CD4-positive, alpha-beta T cell (primary cell): ENCODE data around the gene SLC37A2. TPM values are rescaled to one million over a fixed set of nuclear protein-coding genes. Genes with fewer than 3 reads are reported as not detected.

Source experiments
- ATAC-seq: fragments of 200-7000 bp; cut with Tn5 transposase; one replicate; pipeline ENCODE4 v1.10.0; 2022; ENCODE audit warnings: mild to moderate bottlenecking; ENCODE audit not compliant: poor library complexity
- CTCF ChIA-PET: fragments of 350-600 bp; sonication (Branson Sonifier 250); formaldehyde crosslinking; loops from one replicate; lab custom pipeline; 2021; ENCODE audit warnings: antibody characterized with exemption, inconsistent platforms; lab: Charles Lee
- POLR2A ChIA-PET: fragments of 350-600 bp; sonication (Branson Sonifier 250); formaldehyde crosslinking; loops from one replicate; lab custom pipeline; 2021; ENCODE audit warnings: antibody characterized with exemption, inconsistent platforms; lab: Charles Lee
- DNase-seq, 14 experiments: peaks; one replicate each; pipeline ENCODE4 v3.0.0-alpha.2; 2013 to 2020; ENCODE audit warnings: mixed read lengths in 2 of 14
- H3K27ac ChIP-seq, 2 donors: one replicate each; pipeline versions ENCODE4 v1.5.1 to v1.7.0; 2013; ENCODE audit warnings: low read length in 2 of 2, low read depth in 1 of 2, mild to moderate bottlenecking in 1 of 2
- H3K27me3 ChIP-seq, 2 experiments: 1 replicate in 1 of 2; 2 replicates in 1 of 2; pipeline versions ENCODE4 v1.6.1 to v1.7.0; 2013; ENCODE audit warnings: low read length in 2 of 2, control low read depth in 1 of 2, mild to moderate bottlenecking in 1 of 2, moderate library complexity in 1 of 2; ENCODE audit not compliant: insufficient read depth in 2 of 2, control insufficient read depth in 1 of 2
- H3K36me3 ChIP-seq: one replicate; pipeline ENCODE4 v1.6.1; 2013; ENCODE audit warnings: low read length, control low read depth; ENCODE audit not compliant: insufficient read depth
- H3K4me1 ChIP-seq: one replicate; pipeline ENCODE4 v1.6.1; 2013; ENCODE audit warnings: low read length, control low read depth; ENCODE audit not compliant: insufficient read depth
- H3K4me3 ChIP-seq: one replicate; pipeline ENCODE4 v1.5.1; 2013; ENCODE audit warnings: mild to moderate bottlenecking, low read length, moderate library complexity
- H3K9me3 ChIP-seq, 2 experiments: 1 replicate in 1 of 2; 2 replicates in 1 of 2; pipeline versions ENCODE4 v1.6.1 to v1.7.0; 2013; ENCODE audit warnings: low read length in 2 of 2, mild to moderate bottlenecking in 2 of 2, control low read depth in 1 of 2, moderate library complexity in 1 of 2; ENCODE audit not compliant: control insufficient read depth in 1 of 2, insufficient read depth in 1 of 2
- H3K27ac Mint-ChIP-seq: one replicate; pipeline ENCODE4 v1.8.0; 2020; ENCODE audit warnings: mixed read lengths
- H3K27me3 Mint-ChIP-seq: one replicate; pipeline ENCODE4 v1.8.0; 2021; ENCODE audit warnings: mixed read lengths
- H3K36me3 Mint-ChIP-seq: one replicate; pipeline ENCODE4 v1.8.0; 2021; ENCODE audit warnings: low read depth, mixed read lengths
- H3K4me1 Mint-ChIP-seq: one replicate; pipeline ENCODE4 v1.8.0; 2021; ENCODE audit warnings: low read depth, mixed read lengths
- H3K4me3 Mint-ChIP-seq: one replicate; pipeline ENCODE4 v1.8.0; 2020; ENCODE audit warnings: mild to moderate bottlenecking, mixed read lengths
- H3K9me3 Mint-ChIP-seq: one replicate; pipeline ENCODE4 v1.8.0; 2020; ENCODE audit warnings: mixed read lengths
- intact Hi-C, 2 experiments: fragments of 100-400 bp; cut with DNase I in 1 of 2; cut with micrococcal nuclease in 1 of 2; formaldehyde crosslinking; loops; one replicate each; pipeline versions ENCODE4 v1.15.1 to v1.9.0; 2023 to 2025; cut with DNase I, micrococcal nuclease
- total RNA-seq, 174 experiments: library from RNA in 2 of 174; stranded (reverse) in 2 of 174; gene quantifications; one replicate each; pipeline ENCODE4 v1.2.3 and lab custom pipeline; 2021 to 2026
- TF ChIP-seq, protein P1 (sequence below): fragments of 200-600 bp; IDR thresholded peaks from one replicate; pipeline ENCODE4 v1.8.0; 2022; ENCODE audit warnings: antibody characterized with exemption, mild to moderate bottlenecking

SLC37A2 gene
- total RNA-seq, 2 experiments from 2014 or later: 0.25 to 0.34 TPM

- Mint-ChIP-seq H3K27ac (no peak overlapping the region), H3K36me3 (no peaks in the 10 kb centered on the region), H3K4me3 (no peak overlapping the region), H3K27me3 (no peaks in the 10 kb centered on the region), H3K9me3 (no peaks in the 10 kb centered on the region), H3K4me1 (no peaks in the 10 kb centered on the region)
- ATAC-seq (no peak), DNase-seq (no peak)
- no peak overlapping the region for H3K4me3 ChIP-seq
- TF ChIP-seq, protein P1, sequence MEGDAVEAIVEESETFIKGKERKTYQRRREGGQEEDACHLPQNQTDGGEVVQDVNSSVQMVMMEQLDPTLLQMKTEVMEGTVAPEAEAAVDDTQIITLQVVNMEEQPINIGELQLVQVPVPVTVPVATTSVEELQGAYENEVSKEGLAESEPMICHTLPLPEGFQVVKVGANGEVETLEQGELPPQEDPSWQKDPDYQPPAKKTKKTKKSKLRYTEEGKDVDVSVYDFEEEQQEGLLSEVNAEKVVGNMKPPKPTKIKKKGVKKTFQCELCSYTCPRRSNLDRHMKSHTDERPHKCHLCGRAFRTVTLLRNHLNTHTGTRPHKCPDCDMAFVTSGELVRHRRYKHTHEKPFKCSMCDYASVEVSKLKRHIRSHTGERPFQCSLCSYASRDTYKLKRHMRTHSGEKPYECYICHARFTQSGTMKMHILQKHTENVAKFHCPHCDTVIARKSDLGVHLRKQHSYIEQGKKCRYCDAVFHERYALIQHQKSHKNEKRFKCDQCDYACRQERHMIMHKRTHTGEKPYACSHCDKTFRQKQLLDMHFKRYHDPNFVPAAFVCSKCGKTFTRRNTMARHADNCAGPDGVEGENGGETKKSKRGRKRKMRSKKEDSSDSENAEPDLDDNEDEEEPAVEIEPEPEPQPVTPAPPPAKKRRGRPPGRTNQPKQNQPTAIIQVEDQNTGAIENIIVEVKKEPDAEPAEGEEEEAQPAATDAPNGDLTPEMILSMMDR: no peak
- peaks cover 0 to 10% of the 10 kb centered on the region in 2 experiments for H3K9me3 ChIP-seq
- ChIA-PET POLR2A (no interaction called here), CTCF (no interaction called here)
- H3K36me3 ChIP-seq: no peaks in the 10 kb centered on the region
- intact Hi-C loops: no loop called here
- no peaks in the 10 kb centered on the region for H3K4me1 ChIP-seq
- no peaks in the 10 kb centered on the region for H3K27me3 ChIP-seq
- no peak overlapping the region for H3K27ac ChIP-seq
These were observed 20.9 kb downstream of the SLC37A2 start for GRCh38 chr11:125084057-125084416.

- Mint-ChIP-seq H3K36me3 (no peaks in the 10 kb centered on the region), H3K4me3 (no peak overlapping the region), H3K4me1 (no peaks in the 10 kb centered on the region), H3K9me3 (no peaks in the 10 kb centered on the region), H3K27ac (no peak overlapping the region), H3K27me3 (no peaks in the 10 kb centered on the region)
- Histone ChIP-seq H3K36me3 (no peaks in the 10 kb centered on the region), H3K27me3 (no peaks in the 10 kb centered on the region), H3K27ac (no peak overlapping the region), H3K4me1 (no peaks in the 10 kb centered on the region), H3K4me3 (no peak overlapping the region), H3K9me3 (peaks cover 0 to 10% of the 10 kb centered on the region in 2 experiments)
- POLR2A ChIA-PET: no interaction called here
- CTCF ChIA-PET: no interaction called here
- intact Hi-C loops: no loop called here
- TF ChIP-seq, protein P1: no peak
- DNase-seq (no peak), ATAC-seq (no peak)
These were observed 21.7 kb downstream of the SLC37A2 start for GRCh38 chr11:125084761-125085231.

- Mint-ChIP-seq H3K27me3 (no peaks in the 10 kb centered on the region), H3K36me3 (no peaks in the 10 kb centered on the region), H3K4me3 (no peak overlapping the region), H3K27ac (no peak overlapping the region), H3K4me1 (no peaks in the 10 kb centered on the region), H3K9me3 (no peaks in the 10 kb centered on the region)
- no peak overlapping the region for H3K27ac ChIP-seq
- H3K4me1 ChIP-seq: no peaks in the 10 kb centered on the region
- no peaks in the 10 kb centered on the region for H3K36me3 ChIP-seq
- H3K9me3 ChIP-seq: peaks cover 0 to 10% of the 10 kb centered on the region in 2 experiments
- ChIA-PET CTCF (no interaction called here), POLR2A (no interaction called here)
- intact Hi-C loops: no loop called here
- TF ChIP-seq, protein P1: no peak
- ATAC-seq: no peak
- H3K4me3 ChIP-seq: no peak overlapping the region
- DNase-seq: no peak
- H3K27me3 ChIP-seq: no peaks in the 10 kb centered on the region
These were observed 22.4 kb downstream of the SLC37A2 start for GRCh38 chr11:125085301-125086081.
